Bronchial epithelial cell (primary cell): ENCODE data around the gene DNAJC15. TPM values are rescaled to one million over a fixed set of nuclear protein-coding genes. Genes with fewer than 3 reads are reported as not detected.
A peak's percentile ranks its signal among the peaks of the same experiment; 100 is the strongest.

Experiments
- DNase-seq: peaks from one replicate; pipeline ENCODE4 v3.0.0-alpha.2; 2010; ENCODE audit warnings: low read depth
- FAIRE-seq: peaks from 2 replicates; lab custom pipeline; 2011; peaks lifted over from hg19 to GRCh38; lab: Jason Lieb, UNC
- H3K27me3 ChIP-seq: 2 replicates; pipeline ENCODE4 v1.5.1; 2011; ENCODE audit warnings: low read length; ENCODE audit not compliant: control insufficient read depth, insufficient read depth
- H3K36me3 ChIP-seq: 2 replicates; pipeline ENCODE4 v1.5.1; 2011; ENCODE audit warnings: low read length; ENCODE audit not compliant: control insufficient read depth, insufficient read depth
- H3K4me3 ChIP-seq: 2 replicates; pipeline ENCODE4 v1.5.1; 2011; ENCODE audit warnings: mild to moderate bottlenecking, low read depth, low read length, control low read depth
- CTCF ChIP-seq: IDR thresholded peaks from 2 replicates; pipeline ENCODE4 v1.5.1; 2011; ENCODE audit warnings: mild to moderate bottlenecking, moderate library complexity, low read length, control low read depth, inconsistent platforms; ENCODE audit not compliant: insufficient read depth, severe bottlenecking
- total RNA-seq: library from RNA; depleted of rRNA; stranded (reverse); fragments of >200 nt; gene quantifications from 2 replicates; pipeline ENCODE4 v1.2.1, GENCODE V29; 2014

The DNAJC15 gene
- total RNA-seq, 1 donor from 2014 or later = 4.2 TPM

GRCh38 chr13:43006893-43007631 lies 16.3 kb upstream of the DNAJC15 start:
- H3K4me3 ChIP-seq = no peak overlapping the region
- peak; percentile 40 for FAIRE-seq
- H3K27me3 ChIP-seq = no peaks in the 10 kb centered on the region
- H3K36me3 ChIP-seq = no peaks in the 10 kb centered on the region
- peak; percentile 55 for DNase-seq
- no peak for TF ChIP-seq CTCF

- FAIRE-seq = no peak
- Histone ChIP-seq H3K27me3 (no peaks in the 10 kb centered on the region), H3K4me3 (no peak overlapping the region), H3K36me3 (no peaks in the 10 kb centered on the region)
- no peak for DNase-seq
- no peak for TF ChIP-seq CTCF
Observed at GRCh38 chr13:43008596-43008995, 14.8 kb upstream of the DNAJC15 start.

GRCh38 chr13:43009506-43009905 lies 13.9 kb upstream of the DNAJC15 start:
- TF ChIP-seq CTCF = no peak
- H3K36me3 ChIP-seq = no peaks in the 10 kb centered on the region
- no peaks in the 10 kb centered on the region for H3K27me3 ChIP-seq
- peak; percentile 49 for DNase-seq
- no peak for FAIRE-seq
- H3K4me3 ChIP-seq = no peak overlapping the region

GRCh38 chr13:43014162-43014561 lies 9.2 kb upstream of the DNAJC15 start:
- H3K36me3 ChIP-seq = no peaks in the 10 kb centered on the region
- DNase-seq (no peak), FAIRE-seq (no peak)
- no peak for TF ChIP-seq CTCF
- H3K4me3 ChIP-seq = no peak overlapping the region
- H3K27me3 ChIP-seq = no peaks in the 10 kb centered on the region

GRCh38 chr13:43016226-43016625 lies 7.2 kb upstream of the DNAJC15 start:
- no peak for TF ChIP-seq CTCF
- no peaks in the 10 kb centered on the region for H3K36me3 ChIP-seq
- peak; percentile 37 for DNase-seq
- H3K27me3 ChIP-seq = no peaks in the 10 kb centered on the region
- no peak for FAIRE-seq
- no peak overlapping the region for H3K4me3 ChIP-seq

- no peaks in the 10 kb centered on the region for H3K36me3 ChIP-seq
- FAIRE-seq = no peak
- DNase-seq = no peak
- no peaks in the 10 kb centered on the region for H3K27me3 ChIP-seq
- no peak overlapping the region for H3K4me3 ChIP-seq
- TF ChIP-seq CTCF = no peak
Observed at GRCh38 chr13:43019811-43020210, 3.6 kb upstream of the DNAJC15 start.
